Measurements from ENCODE around the gene CTDSPL2.

- TF ChIP-seq POLR2AphosphoS5 (IDR thresholded peaks at IDR 0.05; ENCODE audit: low read depth, low read length) = no peak
- no peak for TF ChIP-seq JUN (IDR thresholded peaks at IDR 0.05; ENCODE audit: low read depth, low read length)
- no peak for TF ChIP-seq CBX5 (IDR thresholded peaks at IDR 0.05; ENCODE audit: low read depth, low read length)
- TF ChIP-seq KDM5A (IDR thresholded peaks at IDR 0.05; ENCODE audit: low read length) = no peak
Observed at GRCh38 chr15:44568338-44568737, 140.9 kb downstream of the CTDSPL2 start.
